HG03025 (cell line): ENCODE data around the gene DCAF12L2.
"Not testable (repeated sequence)": the region's sequence is repeated elsewhere in the genome, so short reads cannot be mapped to it uniquely, and the experiment has no call there.

Experiments used
- ATAC-seq: cut with Tn5 transposase; IDR thresholded peaks from one replicate; pipeline ENCODE4 v1.9.1; 2021; ENCODE audit warnings: mild to moderate bottlenecking, moderate library complexity; ENCODE audit not compliant: unreplicated experiment, low FRiP score

The DCAF12L2 gene

GRCh38 chrX:126165721-126166461, at the start of gene DCAF12L2:
TSS of gene DCAF12L2 (minus strand) at chrX:126166289. CDS start at chrX:126165924, 365 bp downstream.
- ATAC-seq: no peak

- not testable (repeated sequence) for ATAC-seq
Measured at GRCh38 chrX:126190888-126191287, 24.8 kb upstream of the DCAF12L2 start.

GRCh38 chrX:126177133-126177840, 11.2 kb upstream of the DCAF12L2 start:
- no peak for ATAC-seq

GRCh38 chrX:126170720-126171119, 4.6 kb upstream of the DCAF12L2 start:
- ATAC-seq: no peak

- ATAC-seq: no peak
Measured at GRCh38 chrX:126167560-126167959, 1.5 kb upstream of the DCAF12L2 start.

GRCh38 chrX:126165401-126165720, 728 bp downstream of the DCAF12L2 start:
- ATAC-seq: no peak

- no peak for ATAC-seq
Measured at GRCh38 chrX:126164689-126165400, 1.2 kb downstream of the DCAF12L2 start.

GRCh38 chrX:126164226-126164625, 1.9 kb downstream of the DCAF12L2 start:
- ATAC-seq: no peak

GRCh38 chrX:126141014-126141413, 25.1 kb downstream of the DCAF12L2 start:
- no peak for ATAC-seq

- ATAC-seq: no peak
Measured at GRCh38 chrX:126137899-126138298, 28.2 kb downstream of the DCAF12L2 start.

- ATAC-seq: no peak
Measured at GRCh38 chrX:126124721-126125120, 41.4 kb downstream of the DCAF12L2 start.
